Subcutaneous adipose tissue (tissue), 4 donors: ENCODE results near the gene KHDRBS1. TPM values are rescaled to one million over a fixed set of nuclear protein-coding genes. Genes with fewer than 3 reads are reported as not detected.

Experiments used
- CTCF ChIP-seq: fragments of 450-650 bp; IDR thresholded peaks from one replicate; pipeline ENCODE4 v1.5.1; 2016; ENCODE audit warnings: low read depth, mild to moderate bottlenecking, control low read depth, antibody characterized with exemption, moderate library complexity
- total RNA-seq, 4 donors: library from RNA; depleted of rRNA; stranded (reverse); fragments of >200 nt; gene quantifications; one replicate each; pipeline ENCODE4 v1.1.0, GENCODE V29; 2016

Gene KHDRBS1
- total RNA-seq, 4 donors from 2014 or later: 56.4 to 92.9 (median 63.2) TPM

DNA sequence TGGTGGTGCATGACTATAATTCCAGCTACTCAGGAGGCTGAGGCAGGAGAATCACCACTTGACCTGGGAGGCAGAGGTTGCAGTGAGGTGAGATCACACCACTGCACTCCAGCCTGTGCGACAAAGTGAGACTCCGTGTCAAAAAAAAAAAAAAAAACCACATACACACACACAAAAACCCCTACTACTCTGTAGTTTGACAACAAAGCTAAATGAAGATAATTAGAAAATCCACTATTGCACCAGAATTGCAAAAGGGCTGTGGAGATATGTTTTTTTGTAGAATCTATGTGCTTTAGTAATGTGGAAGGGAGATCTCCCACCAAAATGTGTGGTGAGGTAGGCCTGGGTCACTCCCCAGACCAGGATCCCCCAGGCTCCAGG is 32.2 kb upstream of the KHDRBS1 start:
- TF ChIP-seq CTCF: no peak

GRCh38 chr1:31981972-31982371 is 31.7 kb upstream of the KHDRBS1 start:
- TF ChIP-seq CTCF: no peak

- TF ChIP-seq CTCF: no peak
These were observed 29.0 kb upstream of the KHDRBS1 start for GRCh38 chr1:31984419-31985347.

DNA sequence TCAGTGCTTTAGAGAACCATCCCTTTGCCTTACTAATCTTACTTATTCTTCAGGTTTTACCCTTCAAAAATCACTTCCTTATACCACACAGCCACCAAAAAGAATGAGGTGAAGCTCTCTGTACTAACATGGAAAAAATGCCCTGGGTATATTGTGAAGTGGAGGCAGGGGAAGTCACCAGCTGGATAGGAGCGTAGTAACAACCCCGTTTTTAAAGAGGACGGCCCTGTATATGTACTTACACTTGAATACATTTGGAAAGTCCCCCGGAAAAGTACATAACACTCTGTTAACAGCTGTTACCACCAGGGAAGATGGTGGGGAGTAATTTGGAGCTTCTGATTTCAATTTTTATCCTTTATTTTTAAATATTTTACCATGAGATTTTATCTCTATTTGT is 28.2 kb upstream of the KHDRBS1 start:
- TF ChIP-seq CTCF: no peak

GRCh38 chr1:31987135-31987619 is 26.5 kb upstream of the KHDRBS1 start:
- no peak for TF ChIP-seq CTCF

GRCh38 chr1:31989964-31990363 is 23.7 kb upstream of the KHDRBS1 start:
- TF ChIP-seq CTCF: no peak

- TF ChIP-seq CTCF: no peak
These were observed 22.5 kb upstream of the KHDRBS1 start for GRCh38 chr1:31991182-31991581.
